ENCODE data around the gene UHRF1. TPM values are rescaled to one million over a fixed set of nuclear protein-coding genes. Genes with fewer than 3 reads are reported as not detected.
A peak's percentile ranks its signal among the peaks of the same experiment; 100 is the strongest.

The UHRF1 gene
- total and polyA plus RNA-seq, 4 donors: 0.64 to 3.9 (median 2.3) TPM

DNA sequence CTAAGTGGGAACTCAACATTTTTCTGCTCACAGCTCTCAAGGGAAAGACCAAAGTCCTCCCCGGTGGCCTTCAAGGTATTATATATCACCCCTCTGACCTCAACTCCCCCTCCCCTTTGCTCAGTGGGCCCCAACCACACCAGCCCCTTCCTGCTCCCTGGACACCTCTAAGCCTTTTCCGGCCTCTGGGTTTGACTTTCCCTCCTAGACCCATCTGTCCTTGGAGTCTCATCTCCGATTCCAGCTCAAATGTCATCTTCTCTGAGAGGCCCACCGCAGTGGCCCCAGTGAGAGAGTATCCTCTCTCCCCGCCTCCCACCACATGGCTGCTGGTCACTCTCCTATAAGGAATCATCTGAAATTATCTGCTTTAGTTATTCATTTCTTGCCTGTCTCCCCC is 941 bp upstream of the UHRF1 start:
- intact Hi-C loops (cut with DNase I): no loop called here
- no peak for ATAC-seq (ENCODE audit: low FRiP score)

DNA sequence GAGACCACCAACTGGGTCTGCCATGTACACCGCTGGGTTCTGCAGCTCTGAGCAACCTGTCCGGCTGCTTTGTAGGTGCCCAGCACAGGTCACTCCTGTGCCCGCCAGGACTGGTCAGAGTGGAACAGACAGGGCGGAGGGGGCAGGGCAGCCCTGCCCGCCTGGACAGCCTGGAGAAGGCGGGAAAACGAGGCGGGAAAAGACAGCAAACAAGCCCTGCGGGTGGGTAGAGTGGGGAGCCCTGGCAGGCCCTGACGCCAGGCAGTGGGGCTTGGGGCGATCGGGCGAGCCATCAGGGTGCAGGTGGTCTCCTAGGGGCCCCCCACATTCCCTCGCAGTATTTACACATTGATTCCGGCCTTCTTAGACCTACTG is 533 bp upstream of the UHRF1 start:
- Histone ChIP-seq H3K27me3 (ENCODE audit: control insufficient read depth in 1 of 2, insufficient read depth in 2 of 2, low read length in 1 of 2) (no peaks in the 10 kb centered on the region), H3K4me3 (ENCODE audit: low read length in 2 of 2) (no peak overlapping the region), H3K9me3 (ENCODE audit: control insufficient read depth, low read length) (no peaks in the 10 kb centered on the region), H3K4me1 (ENCODE audit: control insufficient read depth in 1 of 2, insufficient read depth in 2 of 2, low read length in 2 of 2) (no peaks in the 10 kb centered on the region), H3K27ac (ENCODE audit: low read depth in 1 of 2, low read length in 2 of 2) (no peak overlapping the region), H3K36me3 (ENCODE audit: control insufficient read depth in 1 of 2, insufficient read depth in 2 of 2, low read length in 1 of 2) (no peaks in the 10 kb centered on the region)
- ATAC-seq (ENCODE audit: low FRiP score) (no peak), DNase-seq (peak in 1 of 2 donors; percentile 70)
- WGBS, 2 donors: 83 to 85% methylated on average over 15 of the region's 15 CpGs
- intact Hi-C loops (cut with DNase I): no loop called here

More for the DNA sequence above, 941 bp upstream of the UHRF1 start:
- Histone ChIP-seq H3K36me3 (ENCODE audit: control insufficient read depth in 1 of 2, insufficient read depth in 2 of 2, low read length in 1 of 2) (no peaks in the 10 kb centered on the region), H3K4me1 (ENCODE audit: control insufficient read depth in 1 of 2, insufficient read depth in 2 of 2, low read length in 2 of 2) (no peaks in the 10 kb centered on the region), H3K4me3 (ENCODE audit: low read length in 2 of 2) (no peak overlapping the region), H3K27ac (ENCODE audit: low read depth in 1 of 2, low read length in 2 of 2) (no peak overlapping the region), H3K27me3 (ENCODE audit: control insufficient read depth in 1 of 2, insufficient read depth in 2 of 2, low read length in 1 of 2) (no peaks in the 10 kb centered on the region), H3K9me3 (ENCODE audit: control insufficient read depth, low read length) (no peaks in the 10 kb centered on the region)
- no peak for DNase-seq
- WGBS, 2 donors: 87 to 89% methylated on average over 5 of the region's 5 CpGs

DNA sequence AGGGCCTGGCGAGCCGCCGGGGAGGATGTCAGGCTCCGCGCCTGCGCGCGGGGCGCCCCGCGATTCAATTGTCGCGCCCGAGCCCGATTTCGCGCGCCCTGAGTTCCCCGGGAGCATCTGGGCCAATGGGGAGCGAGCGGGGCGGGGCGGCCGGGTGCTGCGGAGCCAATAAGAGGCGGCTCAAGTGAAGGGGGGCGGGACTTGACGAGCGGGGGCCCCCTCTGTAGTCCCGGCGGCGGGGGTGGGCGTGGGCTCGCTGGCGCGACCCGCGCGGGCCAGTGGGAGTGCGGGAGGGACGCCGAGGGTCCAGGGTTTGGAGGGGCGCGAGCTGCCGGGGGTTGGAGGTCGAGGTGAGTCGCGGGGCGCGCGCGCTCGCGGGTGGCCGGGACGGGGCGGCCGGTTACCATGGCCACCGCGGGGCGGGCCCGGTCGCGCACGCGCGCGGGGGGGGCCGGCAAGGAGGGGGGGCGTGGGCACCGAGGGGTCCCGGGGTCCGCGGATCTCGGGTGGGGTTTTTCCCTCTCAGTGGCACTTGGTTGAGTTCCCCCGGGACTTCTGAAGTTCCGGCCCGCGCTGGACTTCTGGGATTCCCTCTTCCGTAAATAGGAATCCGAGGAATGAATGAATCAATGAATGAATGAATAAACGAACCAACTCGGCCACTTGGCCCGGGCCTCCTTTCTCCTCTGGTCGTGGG is 744 bp downstream of the UHRF1 start:
- Histone ChIP-seq H3K27me3 (ENCODE audit: control insufficient read depth in 1 of 2, insufficient read depth in 2 of 2, low read length in 1 of 2) (no peaks in the 10 kb centered on the region), H3K4me3 (ENCODE audit: low read length in 2 of 2) (peak overlapping the region; percentile 68 to 79), H3K4me1 (ENCODE audit: control insufficient read depth in 1 of 2, insufficient read depth in 2 of 2, low read length in 2 of 2) (no peaks in the 10 kb centered on the region), H3K9me3 (ENCODE audit: control insufficient read depth, low read length) (no peaks in the 10 kb centered on the region), H3K27ac (ENCODE audit: low read depth in 1 of 2, low read length in 2 of 2) (no peak overlapping the region), H3K36me3 (ENCODE audit: control insufficient read depth in 1 of 2, insufficient read depth in 2 of 2, low read length in 1 of 2) (no peaks in the 10 kb centered on the region)
- ATAC-seq (ENCODE audit: low FRiP score): peak; percentile 91
- intact Hi-C loops (cut with DNase I): loop anchor here (2.0 to 5.0 kb wide), 5 partner anchors 37 to 122 kb away; partner anchors contain the start of gene KDM4B (in 1 of the 2)
- WGBS, 2 donors: 0 to 1% methylated on average over 53 to 85 of the region's 85 CpGs
- peak; percentile 95 to 97 for DNase-seq

DNA sequence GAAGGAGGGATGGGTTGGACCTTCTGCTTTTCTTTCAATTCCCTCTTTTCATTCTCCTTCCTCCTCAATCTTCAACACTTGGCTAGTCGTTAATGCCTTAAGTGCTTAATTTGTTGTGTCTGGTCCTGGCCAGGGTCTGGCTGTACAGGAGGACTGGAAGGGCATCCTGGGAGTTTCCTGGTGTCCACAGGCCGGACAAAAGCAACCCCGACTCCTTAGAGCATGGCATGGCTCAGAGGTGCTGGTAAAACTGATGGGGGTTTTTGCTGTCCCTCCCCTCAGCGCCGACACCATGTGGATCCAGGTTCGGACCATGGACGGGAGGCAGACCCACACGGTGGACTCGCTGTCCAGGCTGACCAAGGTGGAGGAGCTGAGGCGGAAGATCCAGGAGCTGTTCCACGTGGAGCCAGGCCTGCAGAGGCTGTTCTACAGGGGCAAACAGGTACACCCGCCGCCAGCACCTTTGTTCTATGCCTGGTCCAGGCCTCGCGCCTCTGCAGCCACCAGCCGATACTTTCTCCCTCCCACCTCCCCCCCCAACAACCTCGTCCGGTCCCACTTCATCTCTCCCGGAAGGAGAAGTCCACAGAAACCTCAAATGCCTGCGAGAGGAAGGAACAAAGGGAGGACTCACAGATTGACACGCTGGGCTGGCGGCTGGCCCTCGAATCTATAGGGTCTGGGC is 1.4 kb downstream of the UHRF1 start:
- no peaks in the 10 kb centered on the region for H3K27me3 ChIP-seq (ENCODE audit: control insufficient read depth in 1 of 2, insufficient read depth in 2 of 2, low read length in 1 of 2)
- no peak overlapping the region for H3K27ac ChIP-seq (ENCODE audit: low read depth in 1 of 2, low read length in 2 of 2)
- H3K9me3 ChIP-seq (ENCODE audit: control insufficient read depth, low read length): no peaks in the 10 kb centered on the region
- DNase-seq (peak in 1 of 2 donors; percentile 70), ATAC-seq (ENCODE audit: low FRiP score) (no peak)
- no peak overlapping the region for H3K4me3 ChIP-seq (ENCODE audit: low read length in 2 of 2)
- intact Hi-C loops (cut with DNase I): loop anchor here (2.0 to 5.0 kb wide), 5 partner anchors 38 to 122 kb away; partner anchors contain the start of gene KDM4B (in 1 of the 2)
- no peaks in the 10 kb centered on the region for H3K4me1 ChIP-seq (ENCODE audit: control insufficient read depth in 1 of 2, insufficient read depth in 2 of 2, low read length in 2 of 2)
- no peaks in the 10 kb centered on the region for H3K36me3 ChIP-seq (ENCODE audit: control insufficient read depth in 1 of 2, insufficient read depth in 2 of 2, low read length in 1 of 2)
- WGBS, 2 donors: 26 to 37% methylated on average over 19 to 23 of the region's 23 CpGs

DNA sequence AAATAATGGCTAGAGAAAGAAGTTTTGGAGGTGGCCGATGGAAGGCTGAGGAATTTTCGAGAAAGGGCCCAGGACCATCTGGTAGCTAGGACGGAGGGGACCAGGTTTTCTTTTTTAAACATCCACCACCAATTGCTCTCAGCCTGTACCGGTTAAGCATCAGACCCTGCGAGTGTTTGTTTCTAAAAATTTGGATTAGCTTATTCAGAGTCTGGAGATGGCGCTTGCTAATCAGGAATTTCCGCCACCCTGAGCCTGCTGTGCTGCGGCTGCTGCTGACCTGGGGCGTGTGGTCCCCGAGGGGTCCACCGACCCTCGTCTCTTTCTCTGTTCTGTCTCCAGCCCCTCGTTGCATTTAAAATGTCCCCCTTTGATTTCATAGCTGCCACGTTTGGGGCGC is 2.0 kb downstream of the UHRF1 start:
- H3K9me3 ChIP-seq (ENCODE audit: control insufficient read depth, low read length): no peaks in the 10 kb centered on the region
- intact Hi-C loops (cut with DNase I): loop anchor here (2.0 to 5.0 kb wide), 5 partner anchors 39 to 121 kb away; partner anchors contain the start of gene KDM4B (in 1 of the 2)
- no peak for ATAC-seq (ENCODE audit: low FRiP score)
- no peaks in the 10 kb centered on the region for H3K27me3 ChIP-seq (ENCODE audit: control insufficient read depth in 1 of 2, insufficient read depth in 2 of 2, low read length in 1 of 2)
- no peak for DNase-seq
- WGBS, 2 donors: 36 to 37% methylated on average over 15 of the region's 15 CpGs
- H3K27ac ChIP-seq (ENCODE audit: low read depth in 1 of 2, low read length in 2 of 2): peak overlapping the region in 1 of 2 donors; percentile 73
- H3K36me3 ChIP-seq (ENCODE audit: control insufficient read depth in 1 of 2, insufficient read depth in 2 of 2, low read length in 1 of 2): no peaks in the 10 kb centered on the region
- H3K4me1 ChIP-seq (ENCODE audit: control insufficient read depth in 1 of 2, insufficient read depth in 2 of 2, low read length in 2 of 2): no peaks in the 10 kb centered on the region
- H3K4me3 ChIP-seq (ENCODE audit: low read length in 2 of 2): no peak overlapping the region

DNA sequence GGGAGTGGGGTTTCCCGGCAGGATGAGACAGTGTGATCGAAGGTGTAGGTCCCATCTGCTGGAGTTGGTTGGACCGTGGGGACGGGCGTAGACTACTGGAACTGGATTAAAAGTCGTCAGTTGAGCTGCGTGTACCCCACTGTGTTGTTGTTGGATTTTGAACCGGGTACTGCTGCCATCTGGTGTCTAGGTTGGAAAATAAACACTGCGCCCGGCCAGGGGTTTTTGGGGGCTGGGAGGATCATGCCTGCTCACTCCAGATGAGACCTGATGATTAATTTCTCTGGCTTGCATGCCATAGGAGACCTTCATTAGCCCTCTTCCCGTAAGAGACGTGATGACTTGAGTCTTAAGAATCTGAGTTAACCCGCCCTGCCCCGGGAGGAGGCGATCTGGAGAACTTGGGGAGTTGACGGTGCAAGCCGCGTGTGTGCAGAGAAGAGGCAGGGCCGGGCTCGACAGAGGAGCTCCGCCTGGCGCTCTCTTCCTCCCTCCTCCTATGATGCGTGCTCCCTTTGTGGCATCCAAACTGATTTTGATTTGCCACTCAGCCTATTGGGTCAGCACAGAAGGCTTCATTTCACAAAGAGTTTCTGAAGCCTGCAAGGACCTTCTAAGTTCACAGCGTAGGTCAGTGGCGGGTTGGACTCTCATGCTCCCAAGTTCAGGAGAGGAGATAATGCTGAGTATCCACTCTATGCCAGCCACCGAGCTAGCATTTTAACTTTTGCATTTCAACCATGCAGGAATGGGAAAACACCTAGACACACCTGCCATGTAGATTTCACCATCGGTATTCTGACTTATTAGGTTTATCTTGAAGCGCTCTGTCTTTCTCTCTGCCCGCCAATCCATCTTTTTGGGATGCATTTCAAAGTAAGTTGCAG is 2.7 kb downstream of the UHRF1 start:
- whole genome bisulfite sequencing, 2 donors: 14 to 17% methylated on average over 29 of the region's 29 CpGs
- intact Hi-C loops (cut with DNase I): loop anchor here (2.0 to 5.0 kb wide), 5 partner anchors 39 to 120 kb away; partner anchors contain the start of gene KDM4B (in 1 of the 2)
- H3K4me3 ChIP-seq (ENCODE audit: low read length in 2 of 2): no peak overlapping the region

DNA sequence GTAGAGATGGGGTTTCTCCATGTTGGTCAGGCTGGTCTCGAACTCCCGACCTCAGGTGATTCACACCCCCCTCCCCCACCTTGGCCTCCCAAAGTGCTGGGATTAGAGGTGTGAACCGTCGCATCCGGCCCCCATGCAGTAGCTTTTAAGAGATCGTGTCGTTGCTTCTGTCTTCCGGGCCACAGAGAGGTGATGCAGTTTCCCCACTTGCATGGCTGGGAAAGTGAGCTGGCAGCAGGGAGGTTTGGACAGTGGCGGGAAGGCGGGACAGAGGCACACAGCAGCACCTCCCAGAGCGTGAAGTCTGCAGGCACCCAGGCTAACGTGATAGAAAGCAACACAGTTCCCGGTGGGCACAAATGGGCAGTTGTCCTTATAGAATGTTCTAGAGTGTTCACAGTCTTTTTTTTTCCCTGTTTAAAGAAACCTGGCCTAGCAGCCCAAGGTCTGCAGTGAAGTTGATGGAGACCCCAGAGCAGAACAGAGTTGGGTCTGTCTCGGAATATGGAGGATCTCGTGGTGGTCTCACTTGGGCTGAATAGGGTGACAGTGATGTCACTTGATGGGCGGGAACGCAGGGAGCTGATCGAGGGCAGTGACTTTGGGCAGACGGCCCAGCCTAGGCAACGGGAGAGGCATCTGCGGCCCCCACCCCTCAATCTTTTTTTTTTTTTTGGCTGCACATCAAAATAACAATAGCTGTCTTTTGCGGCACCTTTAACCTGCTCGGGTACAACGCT is 4.9 kb downstream of the UHRF1 start:
- no peaks in the 10 kb centered on the region for H3K36me3 ChIP-seq (ENCODE audit: control insufficient read depth in 1 of 2, insufficient read depth in 2 of 2, low read length in 1 of 2)
- DNase-seq (peak in 1 of 2 donors; percentile 69), ATAC-seq (ENCODE audit: low FRiP score) (no peak)
- H3K4me1 ChIP-seq (ENCODE audit: control insufficient read depth in 1 of 2, insufficient read depth in 2 of 2, low read length in 2 of 2): no peaks in the 10 kb centered on the region
- H3K4me3 ChIP-seq (ENCODE audit: low read length in 2 of 2): no peak overlapping the region
- no peaks in the 10 kb centered on the region for H3K9me3 ChIP-seq (ENCODE audit: control insufficient read depth, low read length)
- H3K27ac ChIP-seq (ENCODE audit: low read depth in 1 of 2, low read length in 2 of 2): no peak overlapping the region
- intact Hi-C loops (cut with DNase I): loop anchor here (5.0 kb wide), 3 partner anchors 53 to 118 kb away; partner anchors contain the start of gene KDM4B (in 1 of the 2)
- 89% methylated on average over 24 of the region's 24 CpGs for WGBS, 2 donors
- H3K27me3 ChIP-seq (ENCODE audit: control insufficient read depth in 1 of 2, insufficient read depth in 2 of 2, low read length in 1 of 2): no peaks in the 10 kb centered on the region

More for the DNA sequence above, 2.7 kb downstream of the UHRF1 start:
- no peaks in the 10 kb centered on the region for H3K27me3 ChIP-seq (ENCODE audit: control insufficient read depth in 1 of 2, insufficient read depth in 2 of 2, low read length in 1 of 2)
- DNase-seq: peak; percentile 91 to 93
- H3K36me3 ChIP-seq (ENCODE audit: control insufficient read depth in 1 of 2, insufficient read depth in 2 of 2, low read length in 1 of 2): no peaks in the 10 kb centered on the region
- H3K4me1 ChIP-seq (ENCODE audit: control insufficient read depth in 1 of 2, insufficient read depth in 2 of 2, low read length in 2 of 2): no peaks in the 10 kb centered on the region
- H3K9me3 ChIP-seq (ENCODE audit: control insufficient read depth, low read length): no peaks in the 10 kb centered on the region
- peak; percentile 77 for ATAC-seq (ENCODE audit: low FRiP score)
- H3K27ac ChIP-seq (ENCODE audit: low read depth in 1 of 2, low read length in 2 of 2): peak overlapping the region in 1 of 2 donors; percentile 73

All from aorta (tissue), 5 donors.